HEK293T (cell line): ENCODE measurements around the gene LHB.

ENCODE experiments used
- ARNT ChIP-seq: fragments of 450-650 bp; IDR thresholded peaks from 2 replicates; pipeline ENCODE4 v1.6.1; 2017; ENCODE audit warnings: mild to moderate bottlenecking
- FOXA1 ChIP-seq: fragments of 450-650 bp; IDR thresholded peaks from 2 replicates; pipeline ENCODE4 v1.6.1; 2016; ENCODE audit warnings: mild to moderate bottlenecking
- SUZ12 ChIP-seq: fragments of 450-650 bp; IDR thresholded peaks from 2 replicates; pipeline ENCODE4 v1.6.1; 2016; ENCODE audit warnings: mild to moderate bottlenecking

DNA sequence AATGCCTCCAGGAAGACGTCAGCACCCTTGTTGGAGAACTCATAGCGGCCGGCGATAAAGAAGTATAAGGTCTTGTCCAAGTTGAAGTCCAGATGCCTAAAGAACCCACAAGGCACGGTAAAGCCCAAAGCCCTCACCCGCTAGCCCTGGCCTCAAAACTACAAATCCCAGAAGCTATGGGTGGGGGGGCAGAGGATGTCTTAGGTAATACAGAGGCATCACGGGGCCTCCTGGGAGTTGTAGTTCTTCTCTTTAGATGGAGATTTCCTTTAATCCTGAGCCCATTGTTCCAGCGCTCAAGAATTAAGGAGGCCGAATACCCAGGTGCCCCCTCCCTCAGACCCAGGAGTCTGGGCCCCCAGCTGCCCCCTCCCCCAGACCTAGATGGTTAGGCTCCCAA, 34.6 kb downstream of the LHB start:
- TF ChIP-seq SUZ12 (no peak), ARNT (no peak), FOXA1 (no peak)
